Activated CD4-positive, alpha-beta T cell treated with anti-CD3 and anti-CD28 coated beads, Interleukin-2, amount 10 ng/mL, durations not matched to agents 24 days and 14 days (primary cell): ENCODE measurements around the gene ITPR2. TPM values are rescaled to one million over a fixed set of nuclear protein-coding genes. Genes with fewer than 3 reads are reported as not detected.

Source experiments
- DNase-seq: peaks from one replicate; pipeline ENCODE4 v3.0.0; 2022
- H3K27ac Mint-ChIP-seq: one replicate; pipeline ENCODE4 v1.8.0; 2022; ENCODE audit warnings: mild to moderate bottlenecking, mixed read lengths
- H3K27me3 Mint-ChIP-seq: one replicate; pipeline ENCODE4 v1.8.0; 2022; ENCODE audit warnings: mixed read lengths
- H3K36me3 Mint-ChIP-seq: one replicate; pipeline ENCODE4 v1.8.0; 2022; ENCODE audit warnings: low read depth, mild to moderate bottlenecking, mixed read lengths
- H3K4me1 Mint-ChIP-seq: one replicate; pipeline ENCODE4 v1.8.0; 2021; ENCODE audit warnings: mixed read lengths
- H3K4me3 Mint-ChIP-seq: one replicate; pipeline ENCODE4 v1.8.0; 2022; ENCODE audit warnings: mild to moderate bottlenecking, moderate library complexity, mixed read lengths
- H3K9me3 Mint-ChIP-seq: one replicate; pipeline ENCODE4 v1.8.0; 2021; ENCODE audit warnings: mixed read lengths
- intact Hi-C: fragments of 100-400 bp; cut with micrococcal nuclease; formaldehyde crosslinking; loops from one replicate; pipeline ENCODE4 v1.15.1; 2023
- total RNA-seq: library from RNA; stranded (reverse); gene quantifications from 2 replicates; pipeline ENCODE4 v1.2.3, GENCODE V29; 2022

Gene ITPR2
- total RNA-seq, 1 donor from 2014 or later = 46.0 TPM

- peaks cover 8% of the 10 kb centered on the region for H3K27me3 Mint-ChIP-seq
- intact Hi-C loops = no loop called here
Observed at GRCh38 chr12:26290565-26290964, 542.4 kb downstream of the ITPR2 start.

GRCh38 chr12:26287671-26288381 lies 545.2 kb downstream of the ITPR2 start:
- Mint-ChIP-seq H3K4me3 (no peak overlapping the region), H3K4me1 (peaks cover 2% of the 10 kb centered on the region), H3K27ac (no peak overlapping the region)

More at GRCh38 chr12:26290565-26290964, 542.4 kb downstream of the ITPR2 start:
- no peak overlapping the region for H3K4me3 Mint-ChIP-seq
- H3K4me1 Mint-ChIP-seq = no peaks in the 10 kb centered on the region
- no peak for DNase-seq
- no peaks in the 10 kb centered on the region for H3K9me3 Mint-ChIP-seq
- H3K27ac Mint-ChIP-seq = no peak overlapping the region
- H3K36me3 Mint-ChIP-seq = no peaks in the 10 kb centered on the region

More at GRCh38 chr12:26287671-26288381, 545.2 kb downstream of the ITPR2 start:
- DNase-seq = no peak
- Mint-ChIP-seq H3K27me3 (peaks cover 10% of the 10 kb centered on the region), H3K9me3 (no peaks in the 10 kb centered on the region), H3K36me3 (no peaks in the 10 kb centered on the region)
- intact Hi-C loops = no loop called here

Other genes with a start within 250 kb of the ITPR2 start
- 49.7 and 51.3 TPM in 2 replicates for gene INTS13, start 104.8 kb upstream of the ITPR2 start, total RNA-seq
- 45.7 and 46.7 TPM in 2 replicates for gene FGFR1OP2, start 105.3 kb upstream of the ITPR2 start, total RNA-seq
- gene TM7SF3, start 181.2 kb upstream of the ITPR2 start, total RNA-seq = 44.0 and 51.6 TPM in 2 replicates
- 29.5 and 31.9 TPM in 2 replicates for gene MED21, start 189.4 kb upstream of the ITPR2 start, total RNA-seq
- not detected in 2 replicates for gene C12orf71, start 249.4 kb upstream of the ITPR2 start, total RNA-seq